ENCODE results near the gene ITSN2. TPM values are rescaled to one million over a fixed set of nuclear protein-coding genes. Genes with fewer than 3 reads are reported as not detected.
"Not testable (repeated sequence)": the region's sequence is repeated elsewhere in the genome, so short reads cannot be mapped to it uniquely, and the experiment has no call there.

The ITSN2 gene
- polyA plus RNA-seq, 1 donor from 2014 or later = 10.6 TPM

DNA sequence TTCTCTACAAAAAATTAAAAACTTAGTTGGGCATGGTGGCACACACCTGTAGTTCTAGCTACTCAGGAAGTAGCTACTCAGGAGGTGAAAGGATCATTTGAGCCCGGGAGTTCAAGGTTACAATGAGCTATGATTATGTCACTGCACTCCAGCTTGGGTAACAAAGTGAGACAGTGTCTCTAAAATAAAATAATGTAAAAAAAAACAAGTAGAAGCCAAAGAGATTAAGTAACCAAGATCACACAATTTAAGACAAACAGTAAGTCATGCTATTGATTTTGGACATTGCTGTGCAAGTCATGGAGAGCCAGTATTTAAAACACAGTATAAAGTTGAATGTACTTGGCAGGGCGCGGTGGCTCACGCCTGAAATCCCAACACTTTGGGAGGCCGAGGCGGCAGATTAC, 20.5 kb downstream of the ITSN2 start:
- no peak overlapping the region for H3K9ac ChIP-seq (ENCODE audit: low read length)
- no peak overlapping the region for H3K4me3 ChIP-seq (ENCODE audit: low read length)
- H3K27ac ChIP-seq (ENCODE audit: low read length) = no peak overlapping the region
- TF ChIP-seq SMC3 (conservative IDR thresholded peaks at IDR 0.05; ENCODE audit: poor library complexity) = no peak
- TF ChIP-seq, protein P1, sequence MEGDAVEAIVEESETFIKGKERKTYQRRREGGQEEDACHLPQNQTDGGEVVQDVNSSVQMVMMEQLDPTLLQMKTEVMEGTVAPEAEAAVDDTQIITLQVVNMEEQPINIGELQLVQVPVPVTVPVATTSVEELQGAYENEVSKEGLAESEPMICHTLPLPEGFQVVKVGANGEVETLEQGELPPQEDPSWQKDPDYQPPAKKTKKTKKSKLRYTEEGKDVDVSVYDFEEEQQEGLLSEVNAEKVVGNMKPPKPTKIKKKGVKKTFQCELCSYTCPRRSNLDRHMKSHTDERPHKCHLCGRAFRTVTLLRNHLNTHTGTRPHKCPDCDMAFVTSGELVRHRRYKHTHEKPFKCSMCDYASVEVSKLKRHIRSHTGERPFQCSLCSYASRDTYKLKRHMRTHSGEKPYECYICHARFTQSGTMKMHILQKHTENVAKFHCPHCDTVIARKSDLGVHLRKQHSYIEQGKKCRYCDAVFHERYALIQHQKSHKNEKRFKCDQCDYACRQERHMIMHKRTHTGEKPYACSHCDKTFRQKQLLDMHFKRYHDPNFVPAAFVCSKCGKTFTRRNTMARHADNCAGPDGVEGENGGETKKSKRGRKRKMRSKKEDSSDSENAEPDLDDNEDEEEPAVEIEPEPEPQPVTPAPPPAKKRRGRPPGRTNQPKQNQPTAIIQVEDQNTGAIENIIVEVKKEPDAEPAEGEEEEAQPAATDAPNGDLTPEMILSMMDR (IDR thresholded peaks at IDR 0.05; ENCODE audit: poor library complexity, severe bottlenecking) = no peak
- TF ChIP-seq, protein P2, sequence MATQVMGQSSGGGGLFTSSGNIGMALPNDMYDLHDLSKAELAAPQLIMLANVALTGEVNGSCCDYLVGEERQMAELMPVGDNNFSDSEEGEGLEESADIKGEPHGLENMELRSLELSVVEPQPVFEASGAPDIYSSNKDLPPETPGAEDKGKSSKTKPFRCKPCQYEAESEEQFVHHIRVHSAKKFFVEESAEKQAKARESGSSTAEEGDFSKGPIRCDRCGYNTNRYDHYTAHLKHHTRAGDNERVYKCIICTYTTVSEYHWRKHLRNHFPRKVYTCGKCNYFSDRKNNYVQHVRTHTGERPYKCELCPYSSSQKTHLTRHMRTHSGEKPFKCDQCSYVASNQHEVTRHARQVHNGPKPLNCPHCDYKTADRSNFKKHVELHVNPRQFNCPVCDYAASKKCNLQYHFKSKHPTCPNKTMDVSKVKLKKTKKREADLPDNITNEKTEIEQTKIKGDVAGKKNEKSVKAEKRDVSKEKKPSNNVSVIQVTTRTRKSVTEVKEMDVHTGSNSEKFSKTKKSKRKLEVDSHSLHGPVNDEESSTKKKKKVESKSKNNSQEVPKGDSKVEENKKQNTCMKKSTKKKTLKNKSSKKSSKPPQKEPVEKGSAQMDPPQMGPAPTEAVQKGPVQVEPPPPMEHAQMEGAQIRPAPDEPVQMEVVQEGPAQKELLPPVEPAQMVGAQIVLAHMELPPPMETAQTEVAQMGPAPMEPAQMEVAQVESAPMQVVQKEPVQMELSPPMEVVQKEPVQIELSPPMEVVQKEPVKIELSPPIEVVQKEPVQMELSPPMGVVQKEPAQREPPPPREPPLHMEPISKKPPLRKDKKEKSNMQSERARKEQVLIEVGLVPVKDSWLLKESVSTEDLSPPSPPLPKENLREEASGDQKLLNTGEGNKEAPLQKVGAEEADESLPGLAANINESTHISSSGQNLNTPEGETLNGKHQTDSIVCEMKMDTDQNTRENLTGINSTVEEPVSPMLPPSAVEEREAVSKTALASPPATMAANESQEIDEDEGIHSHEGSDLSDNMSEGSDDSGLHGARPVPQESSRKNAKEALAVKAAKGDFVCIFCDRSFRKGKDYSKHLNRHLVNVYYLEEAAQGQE (IDR thresholded peaks at IDR 0.05; ENCODE audit: borderline replicate concordance) = no peak
- no peak for TF ChIP-seq EZH2 (IDR thresholded peaks at IDR 0.05; ENCODE audit: borderline replicate concordance, insufficient read depth, low read length, poor library complexity, severe bottlenecking)
- no peak for TF ChIP-seq POLR2AphosphoS5 (IDR thresholded peaks at IDR 0.05)
- TF ChIP-seq TAF1 (IDR thresholded peaks at IDR 0.05; ENCODE audit: low read depth) = no peak
- no peak for TF ChIP-seq EP300 (conservative IDR thresholded peaks at IDR 0.05; ENCODE audit: poor library complexity, severe bottlenecking)
- no peaks in the 10 kb centered on the region for H3K9me2 ChIP-seq (ENCODE audit: insufficient read depth, low read length)
- H3K9me3 ChIP-seq (ENCODE audit: low read length) = no peaks in the 10 kb centered on the region
- H3F3A ChIP-seq (ENCODE audit: insufficient read depth, low read length, poor library complexity, severe bottlenecking) = no peaks in the 10 kb centered on the region
- H3K27me3 ChIP-seq (ENCODE audit: insufficient read depth, low read depth, low read length) = no peaks in the 10 kb centered on the region
- H4K20me1 ChIP-seq (ENCODE audit: insufficient read depth) = no peaks in the 10 kb centered on the region
- no peak overlapping the region for H2AFZ ChIP-seq (ENCODE audit: low read depth, low read length)
- no peaks in the 10 kb centered on the region for H3K79me2 ChIP-seq (replicated peaks; ENCODE audit: insufficient read depth, low read length)
- H3K36me3 ChIP-seq (ENCODE audit: insufficient read depth, low read length) = no peaks in the 10 kb centered on the region
- no peak overlapping the region for H3K4me2 ChIP-seq (ENCODE audit: low read length)

DNA sequence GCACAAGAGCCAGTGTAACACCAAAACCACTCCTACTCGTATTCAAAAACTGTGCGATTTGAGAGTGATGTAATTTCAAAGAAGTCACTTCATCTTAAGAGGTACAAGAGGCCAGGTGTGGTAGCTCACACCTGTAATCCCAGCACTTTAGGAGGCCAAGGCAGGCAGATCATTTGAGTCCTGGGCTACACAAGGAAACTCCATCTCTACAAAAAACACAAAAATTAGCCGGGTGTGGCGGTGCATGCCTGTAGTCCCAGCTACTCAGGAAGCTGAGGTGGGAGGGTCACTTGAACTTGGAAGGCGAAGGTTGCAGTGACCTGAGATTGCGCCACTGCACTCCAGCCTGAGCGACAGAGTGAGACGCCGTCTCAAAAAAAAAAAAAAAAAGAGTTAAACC, 21.2 kb downstream of the ITSN2 start:
- not testable (repeated sequence) for H3K4me2 ChIP-seq (ENCODE audit: low read length); H3K9ac ChIP-seq (ENCODE audit: low read length); H3K36me3 ChIP-seq (ENCODE audit: insufficient read depth, low read length); H3K4me3 ChIP-seq (ENCODE audit: low read length); H3K79me2 ChIP-seq (replicated peaks; ENCODE audit: insufficient read depth, low read length); H3K9me2 ChIP-seq (ENCODE audit: insufficient read depth, low read length); H3K27ac ChIP-seq (ENCODE audit: low read length); H4K20me1 ChIP-seq (ENCODE audit: insufficient read depth); H3K9me3 ChIP-seq (ENCODE audit: low read length); H3K27me3 ChIP-seq (ENCODE audit: insufficient read depth, low read depth, low read length); H2AFZ ChIP-seq (ENCODE audit: low read depth, low read length); H3F3A ChIP-seq (ENCODE audit: insufficient read depth, low read length, poor library complexity, severe bottlenecking)

DNA sequence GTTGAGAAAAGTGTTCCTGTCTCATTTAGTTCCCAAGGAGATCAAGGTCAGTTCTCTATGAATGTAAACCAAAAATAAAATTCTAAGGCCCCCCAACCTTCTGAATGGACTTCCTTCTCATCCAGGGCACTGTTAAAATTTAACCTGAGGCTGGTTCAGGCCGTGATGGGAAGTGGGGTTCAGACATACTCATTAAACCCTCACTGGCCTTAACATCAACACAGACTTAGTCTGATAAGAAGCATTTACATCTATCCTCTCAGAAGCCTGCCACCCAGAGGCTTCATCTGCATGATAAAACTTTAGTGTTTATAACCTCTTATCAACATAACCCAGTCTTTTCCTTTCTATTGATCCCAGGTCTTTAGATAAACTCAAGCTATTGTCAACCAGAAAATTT, 22.4 kb downstream of the ITSN2 start:
- no peak for TF ChIP-seq MXI1 (conservative IDR thresholded peaks at IDR 0.05; ENCODE audit: poor library complexity, severe bottlenecking)
- TF ChIP-seq SMC3 (conservative IDR thresholded peaks at IDR 0.05; ENCODE audit: poor library complexity) = no peak
- TF ChIP-seq, protein P2 (IDR thresholded peaks at IDR 0.05; ENCODE audit: borderline replicate concordance) = no peak
- no peak for TF ChIP-seq EZH2 (IDR thresholded peaks at IDR 0.05; ENCODE audit: borderline replicate concordance, insufficient read depth, low read length, poor library complexity, severe bottlenecking)
- TF ChIP-seq, protein P1 (IDR thresholded peaks at IDR 0.05; ENCODE audit: poor library complexity, severe bottlenecking) = no peak
- TF ChIP-seq RAD21 (conservative IDR thresholded peaks at IDR 0.05) = no peak
- TF ChIP-seq POLR2AphosphoS5 (IDR thresholded peaks at IDR 0.05) = no peak
- no peak for TF ChIP-seq TAF1 (IDR thresholded peaks at IDR 0.05; ENCODE audit: low read depth)
- no peak for TF ChIP-seq EP300 (conservative IDR thresholded peaks at IDR 0.05; ENCODE audit: poor library complexity, severe bottlenecking)
- Histone ChIP-seq H3K36me3 (ENCODE audit: insufficient read depth, low read length) (no peaks in the 10 kb centered on the region), H3K9me3 (ENCODE audit: low read length) (no peaks in the 10 kb centered on the region), H4K20me1 (ENCODE audit: insufficient read depth) (no peaks in the 10 kb centered on the region), H3K4me2 (ENCODE audit: low read length) (no peak overlapping the region), H3K79me2 (replicated peaks; ENCODE audit: insufficient read depth, low read length) (no peaks in the 10 kb centered on the region), H3K4me3 (ENCODE audit: low read length) (no peak overlapping the region), H3K27me3 (ENCODE audit: insufficient read depth, low read depth, low read length) (no peaks in the 10 kb centered on the region), H3K9ac (ENCODE audit: low read length) (no peak overlapping the region), H3K9me2 (ENCODE audit: insufficient read depth, low read length) (no peaks in the 10 kb centered on the region), H3F3A (ENCODE audit: insufficient read depth, low read length, poor library complexity, severe bottlenecking) (no peaks in the 10 kb centered on the region), H3K27ac (ENCODE audit: low read length) (no peak overlapping the region), H2AFZ (ENCODE audit: low read depth, low read length) (no peak overlapping the region)
